GM19193 (cell line): Measurements from ENCODE around the gene ZNF580.

ENCODE experiments used
- POLR2A ChIP-seq: IDR thresholded peaks from 4 replicates; pipeline ENCODE4 v1.6.1; 2011; ENCODE audit not compliant: insufficient read depth, insufficient read length; ENCODE audit errors: extremely low read depth

ZNF580 gene

GRCh38 chr19:55602104-55603001 is 38.4 kb upstream of the ZNF580 start:
- no peak for TF ChIP-seq POLR2A

GRCh38 chr19:55603115-55603514 is 37.7 kb upstream of the ZNF580 start:
- TF ChIP-seq POLR2A: no peak

- no peak for TF ChIP-seq POLR2A
Measured at GRCh38 chr19:55603581-55604292, 37.1 kb upstream of the ZNF580 start.

- TF ChIP-seq POLR2A: no peak
Measured at GRCh38 chr19:55605207-55605636, 35.6 kb upstream of the ZNF580 start.

GRCh38 chr19:55605637-55606470 is 34.9 kb upstream of the ZNF580 start, which contains the start of gene ZNF865:
Gene ZNF865, plus strand, starts transcription at chr19:55605647. Its CDS starts 7,972 bp downstream, at chr19:55613619.
- TF ChIP-seq POLR2A: peak; percentile 55

- no peak for TF ChIP-seq POLR2A
Measured at GRCh38 chr19:55606471-55606787, 34.4 kb upstream of the ZNF580 start.

GRCh38 chr19:55606817-55607216 is 34.0 kb upstream of the ZNF580 start:
- TF ChIP-seq POLR2A: no peak

GRCh38 chr19:55609326-55609725 is 31.5 kb upstream of the ZNF580 start:
- TF ChIP-seq POLR2A: no peak

- TF ChIP-seq POLR2A: no peak
Measured at GRCh38 chr19:55611300-55611982, 29.4 kb upstream of the ZNF580 start.

- TF ChIP-seq POLR2A: no peak
Measured at GRCh38 chr19:55611983-55612645, 28.7 kb upstream of the ZNF580 start.

- no peak for TF ChIP-seq POLR2A
Measured at GRCh38 chr19:55613396-55613795, 27.4 kb upstream of the ZNF580 start.

- TF ChIP-seq POLR2A: no peak
Measured at GRCh38 chr19:55613930-55614710, 26.7 kb upstream of the ZNF580 start.
